ENCODE measurements around the gene IQGAP3.

Gene IQGAP3

DNA sequence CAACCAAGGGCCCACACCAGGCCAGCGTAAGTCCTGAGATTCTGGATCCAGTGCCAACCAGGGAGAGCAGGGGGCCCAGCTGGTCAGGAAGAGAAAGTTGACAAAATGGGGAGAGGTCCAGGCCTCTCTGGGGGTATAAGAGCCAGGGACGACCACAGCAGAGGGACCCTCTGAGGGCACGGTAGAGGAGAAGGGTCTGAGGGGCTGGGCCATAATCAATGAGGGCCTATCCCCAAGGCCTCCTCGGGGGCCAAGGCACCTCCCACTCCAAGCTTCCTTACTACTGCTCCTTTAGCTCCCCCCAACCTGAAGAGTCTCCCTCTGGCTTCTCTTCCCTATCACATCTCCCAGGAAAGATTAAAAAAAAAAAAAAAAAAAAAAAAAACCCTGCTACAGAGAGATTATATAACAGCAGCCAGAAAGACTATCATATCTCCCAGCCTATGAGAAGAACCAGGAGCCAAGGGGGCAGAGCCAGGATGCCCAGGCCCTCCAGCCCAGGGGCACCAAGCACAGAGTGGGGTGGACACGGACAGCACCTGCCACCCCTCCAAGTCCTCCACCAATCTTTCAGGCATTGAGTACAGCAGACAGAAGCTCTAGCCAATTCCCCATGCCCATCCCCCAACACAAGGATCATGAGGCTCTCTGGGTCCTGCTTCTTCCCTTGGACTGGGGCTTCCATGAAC, 74.5 kb downstream of the IQGAP3 start:
- TF ChIP-seq GATA3 (IDR thresholded peaks at IDR 0.05; ENCODE audit: low read depth, low read length) (no peak), GATA2 (IDR thresholded peaks at IDR 0.05; ENCODE audit: low read depth, low read length) (no peak)

DNA sequence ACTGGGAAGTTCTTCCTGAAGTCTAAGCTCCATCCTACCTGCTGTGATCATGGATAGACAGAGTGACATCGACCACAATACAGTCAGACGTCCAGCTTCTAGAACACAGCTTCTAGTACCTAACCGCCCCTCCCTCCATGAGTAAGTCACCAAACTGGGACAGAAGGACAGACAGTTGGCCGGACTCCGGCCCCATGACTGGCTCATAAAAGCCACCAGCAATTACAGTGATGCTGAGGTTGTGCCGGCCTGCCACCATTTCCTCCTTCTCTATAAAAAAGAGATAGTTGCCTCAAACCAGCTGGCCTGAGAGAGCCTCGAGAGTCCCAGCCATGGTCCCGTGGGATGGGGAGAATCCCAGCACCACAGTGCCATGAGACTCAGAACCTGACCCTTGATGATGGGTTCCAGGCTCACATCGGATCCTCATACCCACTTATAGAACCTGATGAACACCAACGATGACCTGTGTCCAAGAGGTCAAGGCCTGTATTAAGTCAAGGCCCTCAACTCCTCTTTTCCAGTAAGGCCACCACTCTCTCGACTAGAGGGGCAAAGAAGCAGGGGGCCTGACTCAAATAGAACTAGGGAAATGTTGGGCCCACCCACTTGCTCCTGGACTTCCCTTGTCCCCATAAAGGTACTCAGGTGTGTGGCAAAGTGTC, 75.2 kb downstream of the IQGAP3 start:
- TF ChIP-seq GATA2 (IDR thresholded peaks at IDR 0.05; ENCODE audit: low read depth, low read length), result no peak
- TF ChIP-seq GATA3 (IDR thresholded peaks at IDR 0.05; ENCODE audit: low read depth, low read length), result no peak

DNA sequence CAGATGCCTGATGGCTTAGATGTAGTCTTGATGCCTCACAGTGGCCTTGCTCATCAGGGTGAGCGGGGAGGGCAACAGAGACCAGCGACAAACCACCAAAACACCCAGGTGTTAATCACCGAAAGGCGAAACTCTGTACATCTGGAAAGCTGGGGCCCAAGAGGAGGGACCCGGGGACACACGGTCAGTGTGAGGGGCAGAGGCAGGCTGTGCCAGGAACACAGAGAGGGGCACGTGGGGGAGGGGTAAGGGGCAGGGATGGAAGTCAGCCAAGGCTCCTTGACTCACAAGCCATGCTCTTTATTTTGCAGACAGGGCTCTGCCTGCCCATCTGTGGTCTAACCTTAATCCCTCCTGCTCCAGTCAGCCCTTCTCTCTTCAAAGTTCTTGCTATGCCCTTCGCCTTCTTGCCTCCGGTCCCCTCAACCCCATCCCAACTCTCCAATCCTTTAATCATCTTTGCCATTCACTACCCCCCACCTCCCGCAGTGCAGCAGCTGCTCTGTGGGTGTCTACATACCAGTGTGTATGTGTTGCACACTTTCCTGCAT, 76.1 kb downstream of the IQGAP3 start:
- no peak for TF ChIP-seq GATA2 (IDR thresholded peaks at IDR 0.05; ENCODE audit: low read depth, low read length)
- TF ChIP-seq GATA3 (IDR thresholded peaks at IDR 0.05; ENCODE audit: low read depth, low read length), result no peak

DNA sequence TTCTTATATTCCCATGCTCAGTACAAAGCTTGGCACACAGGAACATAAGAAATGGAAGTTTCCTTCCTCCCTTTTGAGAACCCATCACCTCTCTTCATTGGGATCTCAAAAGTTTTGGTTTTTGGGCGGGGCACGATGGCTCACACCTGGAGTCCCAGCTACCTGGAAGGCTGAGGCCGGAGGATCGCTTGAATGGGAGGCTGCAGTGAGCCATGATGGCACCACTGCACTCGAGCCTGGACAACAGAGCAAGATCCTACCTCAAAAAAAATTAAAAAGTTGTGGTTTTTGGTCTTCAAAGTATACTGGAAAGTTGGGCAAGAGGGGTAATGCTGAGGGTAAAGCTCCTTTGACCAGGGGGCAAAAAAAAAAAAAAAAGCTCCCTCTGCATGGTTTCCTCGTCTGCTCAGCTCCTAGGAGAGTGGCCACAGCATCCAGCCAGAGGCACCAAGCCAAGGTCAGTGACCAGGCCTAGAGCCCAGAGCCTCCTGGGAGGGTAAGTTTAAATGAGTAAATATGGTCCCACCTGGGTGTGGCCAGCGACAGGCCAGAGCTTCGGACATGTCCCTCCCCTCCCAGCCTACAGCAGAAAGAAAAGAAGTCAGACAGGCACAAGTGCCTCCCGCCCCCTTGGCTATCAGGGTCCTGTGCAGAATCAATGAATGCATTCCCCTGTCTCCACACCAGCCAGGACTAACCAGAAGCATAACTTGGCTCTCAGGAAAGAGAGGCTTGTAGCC, 76.8 kb downstream of the IQGAP3 start:
- TF ChIP-seq GATA3 (IDR thresholded peaks at IDR 0.05; ENCODE audit: low read depth, low read length), result no peak
- no peak for TF ChIP-seq GATA2 (IDR thresholded peaks at IDR 0.05; ENCODE audit: low read depth, low read length)

DNA sequence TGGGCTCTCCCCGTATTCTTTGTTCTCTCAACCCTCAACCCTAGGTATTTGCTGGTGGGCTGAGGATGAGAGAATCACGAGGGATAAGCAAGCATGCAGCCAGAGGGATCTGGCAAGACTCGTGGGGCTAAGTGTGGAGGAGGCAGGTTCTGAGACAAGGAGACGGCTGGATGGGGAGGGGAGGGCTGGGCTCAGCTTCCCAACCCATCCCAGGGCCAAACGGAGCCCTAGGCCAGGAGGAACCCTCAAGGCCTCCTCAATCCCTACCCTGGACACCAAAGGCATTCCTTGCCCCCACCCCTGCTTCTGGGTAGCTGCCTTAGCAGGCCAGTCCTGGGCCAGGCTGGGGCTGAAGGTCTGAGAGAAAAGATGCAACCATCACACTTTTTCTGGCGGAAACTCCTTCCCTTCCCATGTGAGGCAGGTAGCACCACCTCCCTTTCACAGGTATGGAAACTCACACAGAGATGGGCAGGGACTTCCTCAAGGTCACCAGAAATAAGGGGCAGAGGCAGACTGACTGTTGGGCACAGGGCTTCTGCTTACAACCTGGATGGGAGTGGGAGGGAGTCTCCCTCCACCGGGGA, 78.0 kb downstream of the IQGAP3 start:
- no peak for TF ChIP-seq GATA2 (IDR thresholded peaks at IDR 0.05; ENCODE audit: low read depth, low read length)

DNA sequence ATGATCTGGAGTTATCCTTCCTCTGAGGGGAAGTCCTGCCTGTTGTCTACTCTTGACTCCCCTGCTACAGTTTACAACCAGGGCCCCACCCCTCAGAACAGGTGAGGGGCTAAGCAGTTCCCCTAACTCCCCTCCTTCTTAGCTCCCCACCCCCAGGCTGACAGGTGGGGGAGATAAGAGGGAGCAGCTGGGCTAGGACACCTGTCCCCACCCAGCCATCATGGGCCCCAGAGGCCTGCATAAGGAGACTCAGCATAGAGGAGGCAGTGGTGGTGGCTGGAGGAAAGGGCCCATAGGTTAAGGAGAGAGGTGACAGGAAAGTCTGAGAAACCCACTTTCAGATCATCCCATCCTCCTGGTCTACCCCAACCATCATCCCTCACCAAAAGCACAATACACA, 78.6 kb downstream of the IQGAP3 start:
- TF ChIP-seq GATA2 (IDR thresholded peaks at IDR 0.05; ENCODE audit: low read depth, low read length), result no peak
- no peak for TF ChIP-seq GATA3 (IDR thresholded peaks at IDR 0.05; ENCODE audit: low read depth, low read length)

DNA sequence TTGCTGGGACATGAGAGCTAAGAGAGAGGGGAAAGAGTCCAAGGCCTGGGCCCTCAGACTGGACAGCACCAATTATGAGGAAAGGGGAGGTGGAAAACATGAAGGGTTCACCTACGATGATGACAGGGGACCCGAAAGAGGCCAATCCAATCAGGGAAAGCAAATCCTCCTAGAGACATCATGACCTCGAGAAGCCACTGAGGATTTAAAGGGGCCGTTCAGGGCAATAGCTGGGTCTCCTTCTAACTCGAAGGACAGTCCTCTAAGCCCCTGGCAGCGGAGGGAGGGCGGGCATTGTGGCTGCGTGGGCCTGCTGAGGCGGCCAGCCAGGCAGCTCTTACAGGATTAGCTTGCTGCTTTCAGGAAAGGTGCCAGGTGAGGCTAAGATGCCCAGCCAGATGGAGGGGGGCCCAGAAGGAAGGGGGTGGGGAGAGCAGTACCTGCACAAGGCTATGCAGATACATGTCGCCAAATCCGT, 79.2 kb downstream of the IQGAP3 start:
- TF ChIP-seq GATA2 (IDR thresholded peaks at IDR 0.05; ENCODE audit: low read depth, low read length) (no peak), GATA3 (IDR thresholded peaks at IDR 0.05; ENCODE audit: low read depth, low read length) (no peak)

DNA sequence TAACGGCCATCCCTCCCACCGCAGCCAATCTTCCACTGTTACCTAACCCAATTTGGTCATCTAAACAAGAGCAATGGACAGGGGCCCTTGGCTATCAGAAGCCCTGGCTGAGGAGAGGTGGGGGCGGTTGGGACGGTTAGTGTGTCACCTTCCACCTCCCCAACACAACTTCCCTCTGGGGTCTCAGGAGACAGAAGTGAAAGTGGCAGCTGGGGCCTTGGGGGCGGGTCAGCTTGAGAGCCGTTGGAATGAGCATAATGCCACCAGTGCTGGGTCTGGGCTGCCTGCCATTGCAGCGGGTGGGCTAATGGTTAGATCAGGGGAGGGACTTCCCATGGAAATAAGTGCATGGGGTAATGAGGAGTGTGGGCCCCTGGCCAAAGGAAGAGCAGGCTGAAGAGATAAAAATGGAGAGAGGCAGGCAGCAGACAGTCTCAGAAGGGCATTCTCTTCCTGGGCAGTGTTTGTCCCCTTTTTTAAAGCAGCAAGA, 79.7 kb downstream of the IQGAP3 start:
- TF ChIP-seq GATA3 (IDR thresholded peaks at IDR 0.05; ENCODE audit: low read depth, low read length), result no peak
- TF ChIP-seq GATA2 (IDR thresholded peaks at IDR 0.05; ENCODE audit: low read depth, low read length), result no peak

DNA sequence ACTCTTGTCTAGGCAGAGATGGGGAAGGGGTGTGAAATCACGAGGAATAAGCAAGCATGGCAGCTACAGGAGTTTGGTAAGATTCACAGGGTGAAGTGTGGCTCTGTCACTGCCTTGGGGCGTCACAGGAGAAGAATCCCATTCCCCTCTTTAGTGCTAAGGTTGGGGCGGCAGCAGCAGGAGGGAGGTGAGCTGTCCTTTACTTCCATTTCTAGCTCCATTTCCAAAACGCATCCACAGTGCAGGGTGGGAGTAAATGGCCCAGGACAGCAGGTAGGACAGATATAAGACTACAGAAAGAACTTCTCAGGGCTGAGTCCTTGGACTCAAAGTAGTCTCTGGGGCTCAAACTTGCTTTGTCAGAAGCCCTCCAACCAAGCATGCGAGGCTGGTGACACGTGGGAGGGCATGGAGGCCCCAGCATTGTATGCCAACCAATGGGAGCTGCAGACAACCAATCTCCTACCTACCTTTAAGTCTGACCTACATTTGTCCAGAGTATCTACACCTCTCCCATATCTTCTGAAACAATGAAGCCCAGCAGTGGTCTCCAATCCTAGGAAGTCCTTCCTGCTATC, 80.3 kb downstream of the IQGAP3 start:
- TF ChIP-seq GATA2 (IDR thresholded peaks at IDR 0.05; ENCODE audit: low read depth, low read length), result no peak
- no peak for TF ChIP-seq GATA3 (IDR thresholded peaks at IDR 0.05; ENCODE audit: low read depth, low read length)

DNA sequence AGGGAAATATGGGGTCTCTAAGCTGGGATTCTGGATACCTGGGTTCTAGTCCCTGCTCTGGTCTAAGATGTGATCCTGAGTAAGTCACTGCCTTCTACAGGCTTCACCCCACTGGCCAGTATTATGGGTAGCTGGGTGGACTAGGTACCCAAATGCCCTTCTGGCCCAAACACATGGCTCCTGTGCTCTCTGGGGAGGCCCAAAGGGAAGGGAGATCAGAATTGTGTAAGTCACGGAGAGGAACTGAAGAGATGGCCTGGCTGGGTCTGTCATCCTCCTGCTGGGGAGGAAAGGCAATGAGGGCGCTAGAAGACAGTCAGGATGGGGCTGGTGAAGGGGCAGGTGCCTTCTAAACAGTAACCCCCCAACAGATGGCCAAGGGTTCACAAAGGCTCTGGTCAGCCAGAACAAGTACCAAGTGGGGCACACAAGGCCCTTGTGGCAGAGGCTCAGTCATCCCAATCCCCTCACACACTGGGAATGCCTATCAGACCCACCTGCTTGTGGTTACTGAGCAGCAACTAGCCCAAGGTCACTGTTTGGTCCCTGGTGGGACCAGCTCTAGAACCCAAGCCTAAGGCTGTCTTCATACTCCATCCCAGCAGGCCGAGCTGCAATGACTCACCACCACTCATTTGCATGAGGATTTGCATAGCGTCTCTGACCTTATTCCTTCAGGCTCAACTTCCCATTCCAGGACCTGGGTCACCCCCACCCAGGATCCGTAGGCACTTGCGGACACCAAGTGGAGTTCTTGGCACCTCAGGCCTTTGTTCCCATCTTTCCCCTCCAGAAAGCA, 81.0 kb downstream of the IQGAP3 start:
- no peak for TF ChIP-seq GATA3 (IDR thresholded peaks at IDR 0.05; ENCODE audit: low read depth, low read length)
- TF ChIP-seq GATA2 (IDR thresholded peaks at IDR 0.05; ENCODE audit: low read depth, low read length), result no peak

DNA sequence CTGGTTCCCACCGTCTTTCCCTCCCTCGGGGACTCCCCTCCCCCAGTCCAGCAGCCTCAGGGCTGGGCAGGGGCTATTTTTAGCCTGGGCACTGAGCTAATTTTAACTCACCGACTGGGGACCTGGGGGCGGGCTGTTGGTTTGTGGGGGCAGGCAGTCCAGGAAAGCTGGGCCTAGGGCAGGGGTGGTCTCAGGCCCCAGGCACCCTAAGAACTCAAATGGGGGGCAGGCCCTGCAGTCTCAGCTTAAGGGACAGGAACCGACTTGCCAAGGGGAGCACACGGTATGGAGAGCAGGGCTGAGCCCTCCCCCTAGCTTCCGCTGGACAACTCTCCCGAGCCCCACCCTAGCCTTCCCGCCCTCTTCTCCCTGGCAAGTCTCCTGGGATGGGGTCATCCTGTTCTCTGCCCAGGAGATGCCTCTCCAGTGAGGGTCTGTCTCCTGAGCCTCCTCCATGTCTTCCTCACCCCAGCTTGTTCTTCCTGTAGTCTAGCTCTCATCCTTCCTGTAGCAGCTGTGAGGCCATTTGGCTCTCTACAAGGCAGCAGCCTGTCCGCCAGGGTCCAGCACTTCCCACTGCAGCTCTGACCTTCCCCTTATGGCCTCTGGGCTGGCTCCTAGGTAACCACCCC, 81.8 kb downstream of the IQGAP3 start:
- TF ChIP-seq GATA3 (IDR thresholded peaks at IDR 0.05; ENCODE audit: low read depth, low read length) (no peak), GATA2 (IDR thresholded peaks at IDR 0.05; ENCODE audit: low read depth, low read length) (no peak)

DNA sequence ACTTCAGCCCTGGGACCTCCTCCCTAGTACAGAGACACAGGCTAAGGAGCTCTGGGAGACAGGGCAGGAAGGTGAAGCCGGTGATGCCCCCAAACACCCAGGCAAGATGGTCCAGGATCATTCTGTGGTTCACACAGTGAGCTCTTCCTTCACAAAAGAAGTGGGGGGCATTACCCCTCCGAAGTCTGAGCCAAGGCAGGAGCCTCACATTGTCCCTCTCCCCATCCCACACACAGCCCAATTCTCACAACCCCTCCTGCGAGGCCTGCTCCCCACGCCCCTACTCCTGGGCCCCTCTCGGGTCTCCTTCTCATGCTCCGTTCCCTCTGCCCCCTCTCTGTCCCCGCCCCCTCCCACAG, 82.5 kb downstream of the IQGAP3 start:
- TF ChIP-seq GATA2 (IDR thresholded peaks at IDR 0.05; ENCODE audit: low read depth, low read length) (no peak), GATA3 (IDR thresholded peaks at IDR 0.05; ENCODE audit: low read depth, low read length) (no peak)

Data from SH-SY5Y (cell line).